Measurements from ENCODE around the gene TMA7B. TPM values are rescaled to one million over a fixed set of nuclear protein-coding genes. Genes with fewer than 3 reads are reported as not detected.

TMA7B gene
- total RNA-seq, 1 experiment from 2014 or later = not detected

GRCh38 chr22:39956932-39957664 is 3.1 kb upstream of the TMA7B start:
- Histone ChIP-seq H2AFZ (ENCODE audit: low read length) (no peak overlapping the region), H3F3A (ENCODE audit: low read length, unreplicated experiment) (no peaks in the 10 kb centered on the region), H3K27me3 (ENCODE audit: low read length) (no peaks in the 10 kb centered on the region), H3K4me2 (ENCODE audit: low read length) (no peak overlapping the region), H3K9me2 (replicated peaks; ENCODE audit: low read length) (no peaks in the 10 kb centered on the region), H3K79me2 (ENCODE audit: low read length) (no peaks in the 10 kb centered on the region), H3K9ac (ENCODE audit: low read length) (no peak overlapping the region), H3K27ac (ENCODE audit: low read length) (no peak overlapping the region), H3K4me1 (ENCODE audit: insufficient read depth, low read length) (peaks cover 27% of the 10 kb centered on the region), H3K4me3 (ENCODE audit: low read length) (no peak overlapping the region), H4K20me1 (ENCODE audit: low read length) (no peaks in the 10 kb centered on the region), H3K9me3 (ENCODE audit: low read length) (no peaks in the 10 kb centered on the region), H3K36me3 (ENCODE audit: low read depth, low read length) (no peaks in the 10 kb centered on the region)
- intact Hi-C loops (cut with micrococcal nuclease) = no loop called here
- CTCF ChIA-PET = no interaction called here
- BruUV-seq (replicated peaks) = no TSS peak
- POLR2A ChIA-PET (ENCODE audit: unreplicated experiment) = no interaction called here
- TF ChIP-seq EZH2 (IDR thresholded peaks at IDR 0.05; ENCODE audit: low read length, unreplicated experiment) (no peak), EZH2phosphoT487 (IDR thresholded peaks at IDR 0.05; ENCODE audit: borderline replicate concordance, low read length) (no peak)
- TF ChIP-seq, protein P1, sequence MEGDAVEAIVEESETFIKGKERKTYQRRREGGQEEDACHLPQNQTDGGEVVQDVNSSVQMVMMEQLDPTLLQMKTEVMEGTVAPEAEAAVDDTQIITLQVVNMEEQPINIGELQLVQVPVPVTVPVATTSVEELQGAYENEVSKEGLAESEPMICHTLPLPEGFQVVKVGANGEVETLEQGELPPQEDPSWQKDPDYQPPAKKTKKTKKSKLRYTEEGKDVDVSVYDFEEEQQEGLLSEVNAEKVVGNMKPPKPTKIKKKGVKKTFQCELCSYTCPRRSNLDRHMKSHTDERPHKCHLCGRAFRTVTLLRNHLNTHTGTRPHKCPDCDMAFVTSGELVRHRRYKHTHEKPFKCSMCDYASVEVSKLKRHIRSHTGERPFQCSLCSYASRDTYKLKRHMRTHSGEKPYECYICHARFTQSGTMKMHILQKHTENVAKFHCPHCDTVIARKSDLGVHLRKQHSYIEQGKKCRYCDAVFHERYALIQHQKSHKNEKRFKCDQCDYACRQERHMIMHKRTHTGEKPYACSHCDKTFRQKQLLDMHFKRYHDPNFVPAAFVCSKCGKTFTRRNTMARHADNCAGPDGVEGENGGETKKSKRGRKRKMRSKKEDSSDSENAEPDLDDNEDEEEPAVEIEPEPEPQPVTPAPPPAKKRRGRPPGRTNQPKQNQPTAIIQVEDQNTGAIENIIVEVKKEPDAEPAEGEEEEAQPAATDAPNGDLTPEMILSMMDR (conservative IDR thresholded peaks at IDR 0.05; ENCODE audit: low read depth, low read length) = no peak
- DNase-seq (no peak), ATAC-seq (no peak)

DNA sequence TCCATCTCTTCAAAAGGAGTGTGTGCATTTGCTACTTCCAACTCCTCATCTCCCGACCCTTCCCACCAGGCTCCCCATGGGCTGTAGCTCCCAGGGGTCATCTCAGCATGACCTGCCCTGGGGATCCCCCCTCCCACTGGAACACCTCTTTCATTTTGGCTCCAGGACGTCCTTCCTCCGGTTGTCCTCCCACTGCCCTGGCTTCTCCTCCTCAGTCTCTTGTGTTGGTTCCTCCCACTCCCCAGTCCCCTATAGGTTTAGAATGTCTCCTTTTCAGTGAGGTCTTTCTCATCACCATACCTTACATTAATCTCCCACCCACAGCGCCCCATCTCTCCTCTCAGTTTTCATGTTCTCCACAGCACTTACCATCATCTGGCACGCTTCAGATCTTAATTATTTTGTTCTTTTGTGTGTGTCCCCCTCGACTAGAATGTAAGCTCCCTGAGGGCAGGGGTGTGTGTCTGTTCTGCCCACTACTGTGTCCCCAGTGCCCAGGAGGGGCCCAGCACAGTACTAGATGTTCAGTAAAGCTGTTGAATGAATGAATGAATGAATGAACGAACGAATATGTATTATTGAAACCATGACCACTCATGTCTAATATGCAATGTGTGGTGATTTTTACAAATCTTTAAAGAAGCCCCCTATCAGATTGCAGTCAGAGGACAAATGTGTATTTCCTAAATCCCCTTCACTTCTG is 2.0 kb upstream of the TMA7B start:
- no peak overlapping the region for H3K4me3 ChIP-seq (ENCODE audit: low read length)
- peaks cover 27% of the 10 kb centered on the region for H3K4me1 ChIP-seq (ENCODE audit: insufficient read depth, low read length)
- POLR2A ChIA-PET (ENCODE audit: unreplicated experiment) = no interaction called here
- H2AFZ ChIP-seq (ENCODE audit: low read length) = no peak overlapping the region
- no peak overlapping the region for H3K27ac ChIP-seq (ENCODE audit: low read length)
- no peaks in the 10 kb centered on the region for H3K9me2 ChIP-seq (replicated peaks; ENCODE audit: low read length)
- H3K4me2 ChIP-seq (ENCODE audit: low read length) = no peak overlapping the region
- intact Hi-C loops (cut with micrococcal nuclease) = no loop called here
- H3K9ac ChIP-seq (ENCODE audit: low read length) = no peak overlapping the region
- ATAC-seq = no peak
- no TSS peak for BruUV-seq (replicated peaks)
- CTCF ChIA-PET = no interaction called here
- no peaks in the 10 kb centered on the region for H3K36me3 ChIP-seq (ENCODE audit: low read depth, low read length)
- DNase-seq = no peak
- TF ChIP-seq, protein P1 (conservative IDR thresholded peaks at IDR 0.05; ENCODE audit: low read depth, low read length) = no peak
- TF ChIP-seq EZH2 (IDR thresholded peaks at IDR 0.05; ENCODE audit: low read length, unreplicated experiment) (no peak), EZH2phosphoT487 (IDR thresholded peaks at IDR 0.05; ENCODE audit: borderline replicate concordance, low read length) (no peak)
- no peaks in the 10 kb centered on the region for H3K27me3 ChIP-seq (ENCODE audit: low read length)
- no peaks in the 10 kb centered on the region for H3F3A ChIP-seq (ENCODE audit: low read length, unreplicated experiment)
- no peaks in the 10 kb centered on the region for H3K79me2 ChIP-seq (ENCODE audit: low read length)
- H3K9me3 ChIP-seq (ENCODE audit: low read length) = no peaks in the 10 kb centered on the region
- no peaks in the 10 kb centered on the region for H4K20me1 ChIP-seq (ENCODE audit: low read length)
